Pancreas (tissue), 10 donors: ENCODE data around the gene VPS54. TPM values are rescaled to one million over a fixed set of nuclear protein-coding genes. Genes with fewer than 3 reads are reported as not detected.

ENCODE experiments used
- ATAC-seq, 4 donors: fragments of 200-7000 bp; cut with Tn5 transposase; one replicate each; pipeline versions ENCODE4 v1.8.0 to v1.9.1; 2020; ENCODE audit warnings: mild to moderate bottlenecking in 4 of 4, moderate library complexity in 4 of 4
- DNase-seq, 6 donors: peaks; one replicate each; pipeline ENCODE4 v3.0.0-alpha.2; 2020
- FAIRE-seq: peaks from 2 replicates; lab custom pipeline; 2012; peaks lifted over from hg19 to GRCh38; lab: Jason Lieb, UNC
- H3K27ac ChIP-seq, 4 donors: fragments of 200-600 bp; sonication (generic); 1 replicate in 3 of 4; 2 replicates in 1 of 4; pipeline versions ENCODE4 v1.5.0 to v1.8.0; 2020
- H3K27me3 ChIP-seq, 4 donors: fragments of 200-600 bp; one replicate each; pipeline ENCODE4 v1.8.0; 2021
- H3K36me3 ChIP-seq, 3 donors: fragments of 200-600 bp; sonication (generic) in 1 of 3; one replicate each; pipeline versions ENCODE4 v1.5.0 to v1.8.0; 2020 to 2021
- H3K4me1 ChIP-seq, 3 donors: fragments of 200-600 bp; one replicate each; pipeline ENCODE4 v1.8.0; 2021
- H3K4me3 ChIP-seq, 4 donors: fragments of 200-600 bp; sonication (generic) in 2 of 4; one replicate each; pipeline versions ENCODE4 v1.5.0 to v1.8.0; 2020 to 2021
- H3K9me3 ChIP-seq, 4 donors: fragments of 200-600 bp; one replicate each; pipeline ENCODE4 v1.8.0; 2021
- CTCF ChIP-seq, 4 donors: fragments of 200-600 bp; sonication (generic) in 3 of 4; IDR thresholded peaks; one replicate each; pipeline versions ENCODE4 v1.5.0 to v1.8.0; 2021; ENCODE audit warnings: antibody characterized with exemption in 4 of 4
- WGBS, 2 donors: extraction: QIAGEN DNeasy Blood & Tissue Kit; methylation state at CpG; one replicate each; pipeline ENCODE4 v1.1.7; 2013; 5-methylcytosine and 5-hydroxymethylcytosine counted together
- intact Hi-C, 3 donors: fragments of 100-400 bp; cut with DNase I; formaldehyde crosslinking; loops; one replicate each; pipeline versions ENCODE4 v1.11.1 to v1.14.2; 2022
- polyA plus RNA-seq, 2 donors: library from polyadenylated mRNA; stranded (reverse); fragments of 200-250 nt; gene quantifications; one replicate each; pipeline ENCODE4 v1.2.3, GENCODE V29; 2013
- total RNA-seq, 6 donors: library from RNA; stranded (reverse); fragmentation: NEBNext Ultra II Directional in 4 of 6; extraction: Animal tissue kit (Norgen Biotek cat#: 25700) in 4 of 6; gene quantifications; one replicate each; pipeline versions ENCODE4 v1.2.1 to v1.2.4, GENCODE V29; 2021 to 2023
- donor health status: healthy with polysubstance abuse.
- donor health status: DM: no; HTN: no; CAD: no; lungs with moderate emphysema.
- donor health status: DM: no; HTN: no; CAD: no.
- donor health status: control.
- donor health status: control.
- donor health status: Bipolar disorder and iron deficiency.
- donor health status: DM: yes; HTN: yes; CAD: no.
- donor health status: DM: no; HTN: no; CAD: no.
- donor health status: DM: no; HTN: no; CAD: no.
- donor health status: DM: yes; HTN: yes; CAD: no.

The VPS54 gene
- total and polyA plus RNA-seq, 8 donors, result 7.9 to 18.1 (median 13.0) TPM

GRCh38 chr2:63843791-63844190 lies 175.4 kb downstream of the VPS54 start:
- no peak for TF ChIP-seq CTCF (IDR thresholded peaks at IDR 0.05)
- peak overlapping the region in 1 of 4 donors; percentile 67 for H3K4me3 ChIP-seq
- H3K27me3 ChIP-seq, result no peaks in the 10 kb centered on the region
- peaks cover 0 to 34% (median 11%) of the 10 kb centered on the region in 3 donors for H3K4me1 ChIP-seq
- no peaks in the 10 kb centered on the region for H3K36me3 ChIP-seq
- no peak overlapping the region for H3K27ac ChIP-seq
- intact Hi-C loops, result no loop called here
- ATAC-seq (no peak), DNase-seq (no peak), FAIRE-seq (no peak)
- WGBS, 2 donors, result 81 to 91% methylated on average over 2 of the region's 2 CpGs
- H3K9me3 ChIP-seq, result no peaks in the 10 kb centered on the region

DNA sequence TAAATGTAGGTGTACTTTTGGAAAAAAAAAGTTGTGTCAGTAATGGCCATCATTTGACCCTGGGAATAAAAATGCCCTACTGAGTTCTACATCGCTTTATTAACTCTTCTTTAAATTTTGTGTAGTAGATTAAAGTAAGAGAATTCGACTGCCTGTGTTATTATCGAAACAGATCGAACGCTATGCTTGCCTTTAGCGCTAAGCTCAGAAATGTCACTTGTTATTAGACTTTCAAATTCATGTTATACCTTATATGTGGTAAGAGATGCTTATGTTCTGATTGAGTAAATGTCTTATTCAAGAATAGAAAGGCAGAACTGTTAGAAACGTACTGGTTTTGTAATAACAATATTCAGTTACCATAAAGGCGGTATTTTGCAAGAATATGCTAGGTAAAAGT lies 176.1 kb downstream of the VPS54 start:
- H3K4me1 ChIP-seq, result peaks cover 0 to 32% (median 11%) of the 10 kb centered on the region in 3 donors
- peak overlapping the region in 3 of 4 donors; percentile 94 to 97 (median 95) for H3K27ac ChIP-seq
- ATAC-seq (no peak), FAIRE-seq (no peak), DNase-seq (no peak)
- no peaks in the 10 kb centered on the region for H3K36me3 ChIP-seq
- WGBS, 2 donors, result 41 to 48% methylated on average over 8 of the region's 8 CpGs
- peak overlapping the region in 3 of 4 donors; percentile 67 to 89 (median 85) for H3K4me3 ChIP-seq
- intact Hi-C loops, result no loop called here
- no peak for TF ChIP-seq CTCF (IDR thresholded peaks at IDR 0.05)
- no peaks in the 10 kb centered on the region for H3K9me3 ChIP-seq
- H3K27me3 ChIP-seq, result no peaks in the 10 kb centered on the region

GRCh38 chr2:63842149-63843061 lies 176.8 kb downstream of the VPS54 start:
- WGBS, 2 donors, result 1% methylated on average over 24 of the region's 24 CpGs
- no peaks in the 10 kb centered on the region for H3K9me3 ChIP-seq
- H3K4me1 ChIP-seq, result peaks cover 0 to 32% (median 11%) of the 10 kb centered on the region in 3 donors
- DNase-seq, result peak in 4 of 6 donors; percentile 27 to 59 (median 44)
- intact Hi-C loops, result no loop called here
- no peaks in the 10 kb centered on the region for H3K36me3 ChIP-seq
- peak overlapping the region; percentile 67 to 90 (median 87) for H3K4me3 ChIP-seq
- peak overlapping the region; percentile 94 to 97 (median 94) for H3K27ac ChIP-seq
- peak in 3 of 4 donors; percentile 7 to 24 (median 9) for ATAC-seq
- FAIRE-seq, result no peak
- TF ChIP-seq CTCF (IDR thresholded peaks at IDR 0.05), result no peak
- no peaks in the 10 kb centered on the region for H3K27me3 ChIP-seq

Other genes with a start within 250 kb of the VPS54 start
- 10 to 100 TPM; 40.2 to 73.4 (median 54.4) TPM for gene UGP2, start 177.5 kb downstream of the VPS54 start, total RNA-seq
- gene UGP2, start 177.5 kb downstream of the VPS54 start, polyA plus RNA-seq, result 10 to 100 TPM; 30.0 to 47.9 TPM
- 10 to 100 TPM in 4 of 6 donors, 1 to 10 TPM in 2; 5.5 to 15.9 (median 11.3) TPM for gene PELI1, start 125.0 kb upstream of the VPS54 start, total RNA-seq
- gene PELI1, start 125.0 kb upstream of the VPS54 start, polyA plus RNA-seq, result 1 to 10 TPM; 5.7 to 8.0 TPM